ENCODE data around the gene SLC24A3.

SLC24A3 gene

DNA sequence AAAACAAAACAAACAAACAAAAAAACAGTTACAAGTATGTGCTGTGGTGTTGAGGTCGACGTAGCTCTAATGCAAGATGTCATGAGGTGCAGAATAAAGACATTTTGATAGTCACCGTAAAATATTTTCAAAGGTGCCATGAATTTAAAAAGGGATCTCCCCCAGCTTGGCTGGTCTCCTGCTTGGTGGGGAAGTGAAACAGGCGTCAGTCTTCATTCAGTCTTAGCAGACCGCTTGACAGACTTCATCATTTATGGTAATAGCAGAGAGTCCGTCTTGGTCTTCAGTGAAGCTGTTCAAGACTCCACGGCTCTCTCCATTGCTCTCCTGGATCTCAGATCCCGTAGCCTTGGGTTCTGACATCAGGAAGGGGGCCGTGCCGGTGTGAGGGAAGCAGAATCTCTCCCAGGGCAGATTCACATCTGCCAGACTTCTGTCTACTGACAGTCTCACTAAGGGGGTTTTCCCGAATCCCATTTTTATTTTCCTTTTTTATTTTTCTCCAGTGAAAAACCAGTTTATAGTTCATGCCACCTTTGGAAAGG, 1.6 kb downstream of the SLC24A3 start:
- Mint-ChIP-seq H3K27ac (no peak overlapping the region), H3K9me3 (no peaks in the 10 kb centered on the region)

DNA sequence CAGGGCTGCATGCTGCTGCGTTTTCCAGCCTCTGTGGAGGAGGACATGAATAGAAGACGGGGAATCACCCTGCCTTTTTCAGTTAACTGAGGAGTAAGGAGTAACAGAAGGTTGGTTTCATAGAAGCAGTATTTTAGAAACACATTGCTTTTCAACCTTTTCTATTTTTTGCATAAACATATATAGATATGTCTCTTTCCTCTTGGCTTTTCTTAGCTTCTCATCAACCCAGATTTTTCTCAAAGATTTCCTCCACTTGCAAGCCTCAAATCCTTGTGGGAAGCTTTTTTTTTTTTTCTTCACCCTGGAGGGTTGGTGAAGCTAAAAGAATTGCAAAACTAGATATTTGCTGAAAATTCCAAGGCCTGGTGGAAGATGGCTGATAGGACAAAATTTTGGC, 6.0 kb downstream of the SLC24A3 start:
- Mint-ChIP-seq H3K4me1 (ENCODE audit: low read depth) (no peaks in the 10 kb centered on the region), H3K27me3 (ENCODE audit: low read depth) (peaks cover 26% of the 10 kb centered on the region), H3K9me3 (no peaks in the 10 kb centered on the region), H3K36me3 (ENCODE audit: low read depth) (no peaks in the 10 kb centered on the region), H3K27ac (no peak overlapping the region), H3K4me3 (no peak overlapping the region)
- no peak for DNase-seq (ENCODE audit: low spot score)

More for the DNA sequence above, 1.6 kb downstream of the SLC24A3 start:
- Mint-ChIP-seq H3K27me3 (ENCODE audit: low read depth) (peaks cover 50% of the 10 kb centered on the region), H3K4me1 (ENCODE audit: low read depth) (no peaks in the 10 kb centered on the region), H3K36me3 (ENCODE audit: low read depth) (no peaks in the 10 kb centered on the region), H3K4me3 (no peak overlapping the region)
- DNase-seq (ENCODE audit: low spot score): no peak

DNA sequence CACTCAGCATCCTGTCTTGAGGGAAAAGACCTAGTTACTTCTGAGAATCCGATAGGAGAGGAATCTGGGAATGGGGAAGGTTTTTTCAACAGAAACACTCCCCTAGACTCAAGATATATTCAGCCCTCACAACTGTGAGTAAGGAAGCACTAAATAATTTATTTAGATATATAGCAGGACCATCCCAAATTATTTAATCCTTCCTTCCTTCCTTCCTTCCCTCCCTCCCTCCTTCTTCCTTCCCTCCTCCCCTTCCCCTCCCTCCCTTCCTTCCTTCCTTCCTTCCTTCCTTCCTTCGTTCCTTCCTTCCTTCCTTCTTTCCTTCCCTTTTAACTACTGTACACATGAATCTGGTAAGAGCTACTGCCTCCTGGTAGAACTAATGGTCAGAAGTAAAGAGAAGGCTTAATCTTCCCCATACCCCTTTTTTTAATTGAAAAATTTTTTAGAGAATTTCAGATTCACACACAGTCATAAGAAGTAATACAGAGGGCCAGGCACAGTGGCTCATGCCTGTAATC, 10.1 kb downstream of the SLC24A3 start:
- Mint-ChIP-seq H3K27me3 (ENCODE audit: low read depth) (peaks cover 2% of the 10 kb centered on the region), H3K4me3 (no peak overlapping the region), H3K27ac (no peak overlapping the region), H3K36me3 (ENCODE audit: low read depth) (no peaks in the 10 kb centered on the region), H3K9me3 (no peaks in the 10 kb centered on the region), H3K4me1 (ENCODE audit: low read depth) (no peaks in the 10 kb centered on the region)
- DNase-seq (ENCODE audit: low spot score): no peak

DNA sequence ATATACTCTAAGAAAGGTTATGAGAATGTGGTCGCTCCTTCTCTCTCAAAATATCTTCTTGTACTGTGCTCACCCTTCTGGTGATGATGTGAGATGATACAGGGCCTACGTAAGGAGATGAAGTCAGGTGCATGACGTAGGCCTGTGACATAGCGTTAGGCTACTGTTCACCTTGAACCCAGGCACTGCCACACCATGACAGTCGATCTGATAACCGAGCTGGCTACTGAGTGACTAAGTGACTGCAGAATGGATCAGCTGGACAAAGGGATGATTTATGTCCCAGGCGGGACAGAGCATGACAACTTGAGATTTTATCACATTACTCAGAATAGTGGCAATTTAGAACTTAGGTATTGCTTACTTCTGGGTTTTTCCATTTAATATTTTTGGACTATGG, 11.2 kb downstream of the SLC24A3 start:
- no peak overlapping the region for H3K27ac Mint-ChIP-seq
- H3K4me1 Mint-ChIP-seq (ENCODE audit: low read depth): no peaks in the 10 kb centered on the region

DNA sequence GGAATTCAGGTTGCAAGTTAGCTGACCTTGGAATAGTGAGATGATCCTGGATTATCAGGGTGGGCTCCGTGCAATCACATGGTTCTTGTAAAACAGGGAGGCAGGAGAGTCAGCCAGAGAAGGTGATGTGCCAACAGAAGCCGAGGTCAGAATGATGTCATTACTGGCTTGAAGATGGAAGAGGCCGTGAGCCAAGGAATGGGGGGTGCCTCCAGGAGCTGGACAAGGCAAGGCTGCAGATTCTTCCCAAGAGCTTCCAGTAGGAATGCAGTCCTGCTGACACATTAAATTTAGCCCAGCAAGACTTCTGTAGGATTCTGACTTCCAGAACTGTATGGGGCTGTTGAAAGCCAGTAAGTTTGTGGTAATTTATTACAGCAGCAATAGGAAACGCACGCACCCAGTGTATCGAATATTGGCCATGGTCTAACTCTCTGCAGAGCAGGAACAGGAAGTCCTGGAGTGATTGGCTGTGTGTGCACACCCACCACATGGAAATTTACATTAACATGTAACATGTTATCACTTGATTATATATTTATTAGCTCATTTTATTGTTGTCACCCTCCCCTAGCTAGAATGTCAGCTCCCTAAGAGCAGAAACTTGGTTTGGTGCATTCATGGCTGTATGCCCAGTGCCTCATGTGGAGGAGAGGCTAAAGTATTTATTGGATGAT, 19.1 kb downstream of the SLC24A3 start:
- Mint-ChIP-seq H3K9me3 (no peaks in the 10 kb centered on the region), H3K4me1 (ENCODE audit: low read depth) (no peaks in the 10 kb centered on the region), H3K4me3 (no peak overlapping the region), H3K27me3 (ENCODE audit: low read depth) (no peaks in the 10 kb centered on the region), H3K36me3 (ENCODE audit: low read depth) (no peaks in the 10 kb centered on the region), H3K27ac (no peak overlapping the region)
- DNase-seq (ENCODE audit: low spot score): no peak

More for the DNA sequence above, 11.2 kb downstream of the SLC24A3 start:
- Mint-ChIP-seq H3K9me3 (no peaks in the 10 kb centered on the region), H3K36me3 (ENCODE audit: low read depth) (no peaks in the 10 kb centered on the region), H3K27me3 (ENCODE audit: low read depth) (no peaks in the 10 kb centered on the region), H3K4me3 (no peak overlapping the region)
- DNase-seq (ENCODE audit: low spot score): no peak

DNA sequence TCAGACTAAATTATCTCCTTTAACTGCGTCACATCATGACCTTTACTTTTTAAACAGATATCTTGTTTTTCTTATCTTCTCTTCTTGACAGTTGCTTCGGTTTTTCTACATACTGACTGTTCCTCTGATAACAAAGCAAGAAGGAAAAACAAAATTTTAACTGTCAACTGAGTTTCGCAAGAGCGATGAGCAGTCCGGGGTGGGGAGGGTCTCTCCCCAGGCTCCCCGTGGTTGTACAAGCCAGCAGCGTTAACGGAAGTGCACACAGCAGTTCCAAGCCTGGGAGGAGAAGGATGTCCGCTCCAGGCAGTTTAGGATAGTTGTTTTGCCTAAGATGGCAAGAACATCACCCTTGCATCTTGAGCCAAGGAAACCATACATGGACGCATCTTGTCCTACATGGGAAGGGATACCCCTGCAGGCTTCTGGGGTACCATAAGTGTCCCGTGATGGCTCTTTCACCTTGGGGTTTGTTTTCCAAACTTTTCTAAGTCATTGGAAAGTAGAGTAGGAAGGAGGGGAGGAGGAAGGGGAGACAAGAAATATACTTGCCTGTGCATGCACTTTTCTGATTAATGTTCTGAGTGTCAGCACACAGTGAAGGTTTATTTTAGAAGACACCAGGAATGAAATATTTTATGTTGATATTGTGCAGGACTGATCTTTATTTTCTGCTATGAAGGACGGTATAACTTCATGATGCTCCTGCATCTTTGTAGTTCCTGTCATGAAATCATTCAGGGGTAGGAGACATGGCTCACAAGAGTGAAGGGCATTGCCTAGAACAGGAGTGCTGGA, 20.8 kb downstream of the SLC24A3 start:
- H3K4me1 Mint-ChIP-seq (ENCODE audit: low read depth): no peaks in the 10 kb centered on the region
- H3K27me3 Mint-ChIP-seq (ENCODE audit: low read depth): no peaks in the 10 kb centered on the region
- no peak overlapping the region for H3K27ac Mint-ChIP-seq
- H3K36me3 Mint-ChIP-seq (ENCODE audit: low read depth): no peaks in the 10 kb centered on the region
- no peak overlapping the region for H3K4me3 Mint-ChIP-seq
- no peaks in the 10 kb centered on the region for H3K9me3 Mint-ChIP-seq
- no peak for DNase-seq (ENCODE audit: low spot score)

DNA sequence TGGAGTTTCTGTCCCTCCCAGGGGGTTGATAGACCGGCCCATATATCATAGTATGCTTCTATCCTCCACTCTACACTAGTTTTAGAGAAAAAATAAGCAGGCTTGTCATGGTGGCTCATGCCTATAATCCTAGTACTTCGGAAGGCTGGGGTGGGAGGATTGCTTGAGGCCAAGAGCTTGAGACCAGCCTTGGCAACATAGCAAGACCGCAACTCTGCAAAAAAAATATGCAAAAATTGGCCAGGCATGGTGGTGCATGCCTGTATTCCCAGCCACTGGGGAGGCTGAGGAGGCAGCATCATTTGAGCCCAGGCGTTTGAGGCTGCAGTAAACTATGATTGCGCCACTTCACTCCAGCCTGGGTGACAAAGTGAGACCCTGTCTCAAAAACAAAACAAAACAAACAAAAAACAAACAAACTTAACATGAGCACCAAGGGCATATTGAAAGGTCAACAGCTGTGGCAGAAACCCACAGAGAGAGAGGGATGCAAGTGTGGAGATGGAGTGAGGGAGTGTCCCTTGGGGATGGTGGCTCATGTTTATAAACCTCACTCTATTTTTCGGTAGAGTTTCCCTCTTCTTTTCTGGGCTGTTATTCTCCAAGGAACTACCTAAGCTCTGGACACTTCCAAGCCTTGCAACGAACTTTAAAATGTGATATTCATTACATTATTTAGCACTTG, 24.1 kb downstream of the SLC24A3 start:
- no peak for DNase-seq (ENCODE audit: low spot score)
- Mint-ChIP-seq H3K36me3 (ENCODE audit: low read depth) (no peaks in the 10 kb centered on the region), H3K27ac (no peak overlapping the region), H3K9me3 (no peaks in the 10 kb centered on the region), H3K4me1 (ENCODE audit: low read depth) (no peaks in the 10 kb centered on the region), H3K4me3 (no peak overlapping the region), H3K27me3 (ENCODE audit: low read depth) (no peaks in the 10 kb centered on the region)

DNA sequence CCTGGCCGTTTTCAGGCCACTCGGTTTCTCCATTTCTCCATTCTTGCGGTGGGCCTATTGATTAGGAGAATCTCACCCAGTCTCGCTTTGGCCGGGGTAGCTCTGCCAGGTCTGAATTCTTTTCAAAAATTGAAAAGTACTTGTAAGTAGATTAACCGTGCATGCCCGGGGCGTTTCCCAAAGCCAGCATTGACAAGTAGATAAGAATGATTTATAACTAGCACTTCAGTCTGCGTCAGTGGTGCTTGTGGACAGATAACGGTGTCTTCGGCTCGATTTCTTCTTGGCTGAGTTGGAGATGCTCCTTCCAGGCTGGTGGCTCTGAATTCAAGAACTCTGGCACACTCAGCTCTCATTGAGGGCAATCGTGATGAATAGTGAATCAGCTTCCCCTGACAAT, 29.0 kb downstream of the SLC24A3 start:
- no peak for DNase-seq (ENCODE audit: low spot score)
- Mint-ChIP-seq H3K4me3 (no peak overlapping the region), H3K27ac (no peak overlapping the region), H3K36me3 (ENCODE audit: low read depth) (no peaks in the 10 kb centered on the region), H3K9me3 (no peaks in the 10 kb centered on the region), H3K27me3 (ENCODE audit: low read depth) (no peaks in the 10 kb centered on the region), H3K4me1 (ENCODE audit: low read depth) (no peaks in the 10 kb centered on the region)

DNA sequence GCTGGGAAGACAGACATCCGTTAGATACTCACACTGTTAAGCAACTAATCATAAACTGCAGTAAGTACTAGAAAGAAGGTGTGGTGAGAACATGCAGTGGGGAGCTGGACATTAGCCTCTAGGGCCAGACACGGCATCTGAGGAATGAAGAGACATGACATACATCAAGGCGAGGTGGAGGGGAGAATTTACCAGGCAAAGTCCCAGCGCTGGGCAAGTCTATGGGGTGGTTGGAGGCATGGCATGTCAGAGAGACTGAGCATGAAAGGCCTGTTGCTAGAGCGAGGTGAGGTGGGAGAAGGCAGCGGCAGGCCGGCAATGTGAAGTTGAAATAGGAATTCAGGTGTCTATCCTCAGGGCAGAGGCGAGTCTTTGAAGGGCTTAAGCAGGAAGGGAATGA, 31.8 kb downstream of the SLC24A3 start:
- no peak overlapping the region for H3K4me3 Mint-ChIP-seq
- H3K36me3 Mint-ChIP-seq (ENCODE audit: low read depth): no peaks in the 10 kb centered on the region
- no peaks in the 10 kb centered on the region for H3K4me1 Mint-ChIP-seq (ENCODE audit: low read depth)
- H3K27me3 Mint-ChIP-seq (ENCODE audit: low read depth): no peaks in the 10 kb centered on the region
- H3K27ac Mint-ChIP-seq: no peak overlapping the region
- no peak for DNase-seq (ENCODE audit: low spot score)
- no peaks in the 10 kb centered on the region for H3K9me3 Mint-ChIP-seq

DNA sequence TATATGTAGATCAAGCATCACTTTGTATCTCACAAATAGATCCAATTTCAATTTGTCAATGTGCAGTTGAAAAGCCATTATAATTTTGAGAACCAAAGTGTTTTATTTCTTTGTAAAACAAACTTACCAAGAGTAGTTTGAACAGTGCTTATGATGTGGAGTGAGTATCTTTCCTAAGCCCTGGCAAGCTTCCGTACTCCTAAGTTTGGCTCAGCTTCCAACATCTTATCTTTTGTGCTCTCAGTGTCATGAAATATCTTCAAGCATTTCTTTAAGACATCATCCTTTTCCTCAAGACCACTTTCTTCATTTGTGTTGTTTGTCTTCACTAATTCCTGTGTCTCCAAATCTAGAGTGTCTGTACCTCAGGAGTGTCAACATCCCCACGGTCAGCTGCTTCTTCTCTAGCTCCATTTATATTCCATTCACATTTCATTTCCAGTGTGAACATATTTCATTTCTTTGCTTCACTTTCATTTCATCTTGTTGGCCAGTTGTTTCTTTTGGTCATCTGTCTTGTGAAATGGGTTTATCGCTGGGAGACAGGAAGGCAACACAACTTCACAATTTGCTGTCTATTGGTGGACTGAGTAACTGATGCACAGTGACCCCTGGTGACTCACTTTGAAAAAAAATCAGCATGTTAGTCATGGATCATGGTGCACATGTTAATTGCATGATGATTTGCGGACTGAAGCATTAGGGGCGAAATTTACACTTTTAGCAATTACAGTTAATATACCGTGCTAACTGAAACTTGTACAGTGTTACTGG, 36.9 kb downstream of the SLC24A3 start:
- Mint-ChIP-seq H3K27me3 (ENCODE audit: low read depth) (no peaks in the 10 kb centered on the region), H3K27ac (no peak overlapping the region), H3K4me3 (no peak overlapping the region), H3K36me3 (ENCODE audit: low read depth) (no peaks in the 10 kb centered on the region), H3K9me3 (no peaks in the 10 kb centered on the region), H3K4me1 (ENCODE audit: low read depth) (no peaks in the 10 kb centered on the region)
- DNase-seq (ENCODE audit: low spot score): no peak

DNA sequence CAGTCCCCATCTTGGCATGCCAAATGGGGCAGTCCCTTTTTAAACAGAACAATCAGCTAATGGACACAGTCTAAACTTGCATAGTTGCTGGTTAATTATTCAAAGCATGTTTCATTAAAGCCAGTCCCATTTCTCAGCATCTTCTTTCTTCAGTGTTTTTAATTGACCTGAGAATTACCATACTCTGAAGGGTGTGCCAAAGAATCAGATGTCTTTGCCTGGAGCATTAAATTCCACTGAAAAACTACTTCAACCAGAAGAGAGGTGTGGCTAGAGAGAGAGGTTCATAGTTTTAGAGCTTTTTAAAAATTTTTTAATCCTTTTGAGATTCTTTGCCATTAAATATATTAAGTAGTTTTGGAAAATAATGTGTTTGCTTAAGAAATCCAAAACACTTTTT, 37.9 kb downstream of the SLC24A3 start:
- H3K36me3 Mint-ChIP-seq (ENCODE audit: low read depth): no peaks in the 10 kb centered on the region

DNA sequence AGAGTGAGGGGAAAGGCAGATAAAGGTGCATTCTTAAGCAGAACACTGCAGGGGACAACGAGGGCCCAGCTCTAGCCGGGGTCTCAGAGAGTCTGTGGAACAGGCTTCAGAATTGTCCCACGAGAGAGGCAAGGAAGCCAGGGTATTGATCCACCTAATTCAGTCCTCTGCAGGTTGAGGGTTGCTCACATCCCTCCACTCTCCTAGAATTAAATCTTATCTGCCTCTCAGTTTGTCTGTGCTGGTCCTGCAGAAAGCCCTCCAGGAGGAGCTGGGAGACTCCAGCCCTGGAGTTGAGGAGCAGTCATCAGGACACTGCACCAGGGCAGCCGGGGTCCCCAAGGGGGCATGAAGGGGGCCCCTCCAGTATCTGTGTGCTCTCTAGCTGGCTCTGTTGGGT, 39.1 kb downstream of the SLC24A3 start:
- Mint-ChIP-seq H3K27me3 (ENCODE audit: low read depth) (no peaks in the 10 kb centered on the region), H3K9me3 (no peaks in the 10 kb centered on the region), H3K4me1 (ENCODE audit: low read depth) (no peaks in the 10 kb centered on the region), H3K36me3 (ENCODE audit: low read depth) (no peaks in the 10 kb centered on the region), H3K4me3 (no peak overlapping the region), H3K27ac (no peak overlapping the region)
- no peak for DNase-seq (ENCODE audit: low spot score)

More for the DNA sequence above, 37.9 kb downstream of the SLC24A3 start:
- H3K27ac Mint-ChIP-seq: no peak overlapping the region
- H3K4me1 Mint-ChIP-seq (ENCODE audit: low read depth): no peaks in the 10 kb centered on the region
- no peaks in the 10 kb centered on the region for H3K9me3 Mint-ChIP-seq
- no peak for DNase-seq (ENCODE audit: low spot score)
- no peak overlapping the region for H3K4me3 Mint-ChIP-seq
- no peaks in the 10 kb centered on the region for H3K27me3 Mint-ChIP-seq (ENCODE audit: low read depth)

DNA sequence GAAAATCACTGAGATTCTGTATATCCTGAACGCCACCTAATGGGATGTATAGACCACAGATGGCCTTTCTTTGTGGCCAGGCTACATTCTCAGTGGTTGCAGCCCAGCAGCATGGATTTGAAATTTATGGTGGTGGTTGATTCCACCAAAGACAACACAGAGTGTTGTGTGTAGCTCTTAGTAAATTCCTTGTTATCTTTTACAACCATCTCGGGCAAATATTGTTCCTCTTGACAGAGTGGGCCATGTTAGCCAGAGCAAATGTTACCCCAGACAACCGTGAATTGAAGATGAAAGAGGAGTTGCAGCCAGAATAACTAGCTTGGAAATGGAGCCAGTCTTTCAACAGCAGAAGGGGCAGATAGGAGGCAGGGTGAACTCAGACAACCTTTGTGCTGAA, 39.5 kb downstream of the SLC24A3 start:
- H3K9me3 Mint-ChIP-seq: no peaks in the 10 kb centered on the region
- no peak overlapping the region for H3K27ac Mint-ChIP-seq
- H3K4me3 Mint-ChIP-seq: no peak overlapping the region
- no peaks in the 10 kb centered on the region for H3K27me3 Mint-ChIP-seq (ENCODE audit: low read depth)
- H3K4me1 Mint-ChIP-seq (ENCODE audit: low read depth): no peaks in the 10 kb centered on the region
- DNase-seq (ENCODE audit: low spot score): no peak
- no peaks in the 10 kb centered on the region for H3K36me3 Mint-ChIP-seq (ENCODE audit: low read depth)
